Endothelial cell (in vitro differentiated cells): ENCODE measurements around the gene DLG1. TPM values are rescaled to one million over a fixed set of nuclear protein-coding genes. Genes with fewer than 3 reads are reported as not detected.

Source experiments
- DNase-seq: peaks from one replicate; pipeline ENCODE4 v3.0.0; 2021; ENCODE audit warnings: low spot score
- H3K27ac Mint-ChIP-seq: one replicate; pipeline ENCODE4 v1.8.0; 2021; ENCODE audit warnings: mixed read lengths, inconsistent platforms; ENCODE audit not compliant: unreplicated experiment
- H3K27me3 Mint-ChIP-seq: one replicate; pipeline ENCODE4 v1.8.0; 2021; ENCODE audit warnings: mild to moderate bottlenecking, moderate library complexity, mixed read lengths, inconsistent platforms; ENCODE audit not compliant: unreplicated experiment
- H3K36me3 Mint-ChIP-seq: one replicate; pipeline ENCODE4 v1.8.0; 2021; ENCODE audit warnings: mild to moderate bottlenecking, low read depth, mixed read lengths, inconsistent platforms; ENCODE audit not compliant: unreplicated experiment
- H3K4me1 Mint-ChIP-seq: one replicate; pipeline ENCODE4 v1.8.0; 2021; ENCODE audit warnings: mild to moderate bottlenecking, mixed read lengths, inconsistent platforms; ENCODE audit not compliant: unreplicated experiment
- H3K4me3 Mint-ChIP-seq: one replicate; pipeline ENCODE4 v1.8.0; 2021; ENCODE audit warnings: mild to moderate bottlenecking, mixed read lengths, inconsistent platforms; ENCODE audit not compliant: unreplicated experiment
- H3K9me3 Mint-ChIP-seq: one replicate; pipeline ENCODE4 v1.8.0; 2021; ENCODE audit warnings: mixed read lengths, inconsistent platforms; ENCODE audit not compliant: unreplicated experiment
- CTCF ChIP-seq: fragments of 200-600 bp; sonication (generic); IDR thresholded peaks from one replicate; pipeline ENCODE4 v1.5.0; 2021; ENCODE audit warnings: antibody characterized with exemption; ENCODE audit not compliant: unreplicated experiment
- total RNA-seq: library from RNA; stranded (reverse); fragmentation: NEBNext Ultra II Directional; extraction: Animal tissue kit (Norgen Biotek cat#: 25700); gene quantifications from one replicate; pipeline ENCODE4 v1.2.1, GENCODE V29; 2021; ENCODE audit not compliant: unreplicated experiment

The DLG1 gene
- total RNA-seq, 1 donor from 2014 or later = 75.5 TPM

DNA sequence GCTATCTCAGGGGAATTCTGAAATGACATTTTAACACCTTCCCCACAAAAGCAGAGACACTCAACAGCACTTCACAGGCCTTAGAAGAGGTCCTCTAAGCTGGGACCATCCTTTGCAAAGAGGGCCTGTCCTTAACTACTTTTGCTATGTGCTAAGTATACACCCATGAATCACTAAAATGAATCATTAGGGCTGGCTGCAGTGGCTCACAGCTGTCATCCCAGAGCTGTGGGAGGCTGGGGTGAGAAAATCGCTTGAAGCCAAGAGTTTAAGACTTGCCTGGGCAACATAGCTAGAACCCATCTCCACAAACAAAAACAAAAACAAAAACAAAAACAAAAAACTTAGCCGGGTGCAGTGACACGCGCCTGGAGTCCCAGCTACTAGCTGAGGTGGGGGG lies 214.9 kb downstream of the DLG1 start:
- H3K4me3 Mint-ChIP-seq = no peak overlapping the region
- H3K9me3 Mint-ChIP-seq = no peaks in the 10 kb centered on the region
- peaks cover 5% of the 10 kb centered on the region for H3K4me1 Mint-ChIP-seq
- no peak overlapping the region for H3K27ac Mint-ChIP-seq
- H3K27me3 Mint-ChIP-seq = no peaks in the 10 kb centered on the region
- no peak for TF ChIP-seq CTCF
- DNase-seq = no peak
- H3K36me3 Mint-ChIP-seq = no peaks in the 10 kb centered on the region

DNA sequence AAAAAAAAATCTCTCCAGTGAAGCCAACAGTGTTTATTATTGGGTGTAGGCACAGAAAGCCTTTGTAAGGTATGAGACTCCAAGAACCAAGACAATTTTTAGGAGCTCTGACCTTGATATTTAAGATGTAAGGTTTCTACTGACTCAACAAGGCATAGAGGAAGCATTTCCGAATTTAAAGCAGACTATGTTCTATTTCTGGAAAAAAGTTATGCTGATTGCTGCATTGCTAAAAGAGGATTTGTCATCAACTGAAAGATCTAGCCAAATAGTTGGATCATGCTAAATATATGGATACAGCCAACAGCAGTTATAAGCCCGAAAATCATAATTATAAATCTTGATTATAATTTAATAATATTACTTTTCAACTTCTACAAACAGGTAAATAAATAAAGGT lies 215.5 kb downstream of the DLG1 start:
- Mint-ChIP-seq H3K36me3 (no peaks in the 10 kb centered on the region), H3K27ac (no peak overlapping the region), H3K27me3 (no peaks in the 10 kb centered on the region), H3K4me3 (no peak overlapping the region), H3K9me3 (no peaks in the 10 kb centered on the region), H3K4me1 (no peaks in the 10 kb centered on the region)
- no peak for TF ChIP-seq CTCF
- DNase-seq = no peak

DNA sequence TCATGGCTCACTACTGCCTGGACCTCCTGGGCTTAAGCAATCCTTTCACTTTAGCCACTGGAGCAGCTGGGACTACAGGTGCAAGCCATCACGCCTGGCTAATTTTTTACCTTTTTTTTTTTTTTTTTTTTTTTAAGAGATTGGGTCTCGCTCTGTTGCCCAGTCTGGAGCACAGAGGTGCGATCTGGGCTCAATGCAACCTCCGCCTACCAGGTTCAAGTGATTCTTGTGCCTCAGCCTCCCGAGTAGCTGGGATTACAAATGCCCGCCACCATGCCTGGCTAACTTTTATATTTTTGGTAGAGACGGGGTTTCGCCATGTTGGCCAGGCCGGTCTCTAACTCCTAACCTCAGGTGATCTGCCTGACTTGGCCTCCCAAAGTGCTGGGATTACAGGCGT lies 218.1 kb downstream of the DLG1 start:
- DNase-seq = no peak
- Mint-ChIP-seq H3K4me3 (no peak overlapping the region), H3K27ac (no peak overlapping the region), H3K4me1 (no peaks in the 10 kb centered on the region), H3K27me3 (no peaks in the 10 kb centered on the region), H3K36me3 (no peaks in the 10 kb centered on the region), H3K9me3 (no peaks in the 10 kb centered on the region)
- no peak for TF ChIP-seq CTCF

DNA sequence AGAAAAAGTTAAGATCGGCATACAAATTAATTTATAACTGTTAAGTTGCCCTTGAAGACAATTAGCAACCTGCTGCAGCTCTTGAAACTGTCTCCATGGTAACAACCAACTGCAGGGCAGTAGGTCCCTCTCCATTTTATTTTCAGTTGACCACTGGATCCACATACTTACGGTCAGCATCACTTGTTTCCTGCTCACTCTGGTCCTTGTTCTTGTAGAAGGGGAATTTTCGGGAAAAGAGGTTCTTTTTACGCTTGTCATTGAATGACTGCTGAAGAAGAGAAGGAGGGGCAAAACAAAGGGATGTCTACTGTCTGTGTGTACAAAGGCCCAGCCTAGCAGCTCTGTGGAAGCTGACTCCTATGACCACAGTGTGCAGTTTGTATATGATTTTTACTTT lies 222.0 kb downstream of the DLG1 start:
- no peaks in the 10 kb centered on the region for H3K36me3 Mint-ChIP-seq
- H3K4me3 Mint-ChIP-seq = no peak overlapping the region
- TF ChIP-seq CTCF = no peak
- no peaks in the 10 kb centered on the region for H3K9me3 Mint-ChIP-seq
- no peaks in the 10 kb centered on the region for H3K27me3 Mint-ChIP-seq
- H3K4me1 Mint-ChIP-seq = no peaks in the 10 kb centered on the region
- no peak for DNase-seq
- H3K27ac Mint-ChIP-seq = no peak overlapping the region

- peaks cover 2% of the 10 kb centered on the region for H3K27me3 Mint-ChIP-seq
- no peaks in the 10 kb centered on the region for H3K4me1 Mint-ChIP-seq
- no peaks in the 10 kb centered on the region for H3K9me3 Mint-ChIP-seq
- no peaks in the 10 kb centered on the region for H3K36me3 Mint-ChIP-seq
- no peak for TF ChIP-seq CTCF
- H3K4me3 Mint-ChIP-seq = no peak overlapping the region
- no peak overlapping the region for H3K27ac Mint-ChIP-seq
- no peak for DNase-seq
Measured at GRCh38 chr3:197068077-197068476, 230.3 kb downstream of the DLG1 start.
